Activated CD8-positive, alpha-beta memory T cell treated with anti-CD3 and anti-CD28 coated beads for 48 hours (primary cell): ENCODE measurements around the gene PREX1.
"Not testable (repeated sequence)": the region's sequence is repeated elsewhere in the genome, so short reads cannot be mapped to it uniquely, and the experiment has no call there.

Experiments used
- DNase-seq, 3 experiments: peaks; one replicate each; pipeline ENCODE4 v3.0.0-alpha.2; 2020; ENCODE audit warnings: low read depth in 2 of 3, low spot score in 2 of 3

The PREX1 gene

DNA sequence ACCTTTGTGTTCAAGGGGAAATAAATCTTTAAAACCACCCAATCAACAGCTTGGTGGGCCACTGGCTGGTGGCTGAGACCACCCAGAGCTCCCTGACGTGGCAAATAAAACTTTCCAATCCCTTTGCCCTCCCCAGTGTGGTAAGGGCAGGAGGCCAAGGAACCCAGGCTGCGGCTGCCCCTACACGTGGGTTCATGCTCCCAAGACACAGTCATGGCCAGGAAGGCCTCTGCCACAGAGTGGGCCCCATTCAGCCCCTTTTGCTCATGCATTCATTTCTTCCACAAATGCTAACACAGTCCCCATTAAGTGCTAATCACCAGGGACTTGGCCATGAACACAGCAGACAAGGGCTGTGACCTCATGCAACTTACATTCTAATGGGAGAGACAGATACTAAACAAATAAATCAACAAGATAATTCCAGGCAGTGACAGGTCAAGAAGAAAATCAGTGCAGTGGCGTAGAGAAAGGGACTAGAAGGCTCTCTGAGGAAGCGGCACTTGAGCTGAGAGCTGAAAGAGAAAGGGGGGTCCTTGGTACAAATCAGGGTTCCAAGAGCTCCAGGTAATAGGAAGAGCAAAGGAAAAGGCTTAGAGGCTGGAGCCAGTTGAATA lies 13.8 kb downstream of the PREX1 start:
- no peak for DNase-seq

DNA sequence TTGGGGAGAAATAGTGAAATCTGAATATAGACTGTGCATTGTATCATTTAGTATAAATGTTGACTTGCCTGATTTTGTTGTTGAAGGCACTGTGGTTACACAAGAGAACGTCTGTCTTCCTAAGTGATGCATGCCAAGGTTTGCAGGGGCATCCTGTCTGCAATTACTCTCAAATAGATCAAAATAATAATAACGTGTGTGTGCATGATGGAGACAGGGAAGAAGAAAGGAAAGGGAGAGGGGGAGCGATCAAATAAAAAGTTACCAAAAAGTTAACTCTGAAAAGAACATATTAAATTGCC lies 14.4 kb downstream of the PREX1 start:
- no peak for DNase-seq

DNA sequence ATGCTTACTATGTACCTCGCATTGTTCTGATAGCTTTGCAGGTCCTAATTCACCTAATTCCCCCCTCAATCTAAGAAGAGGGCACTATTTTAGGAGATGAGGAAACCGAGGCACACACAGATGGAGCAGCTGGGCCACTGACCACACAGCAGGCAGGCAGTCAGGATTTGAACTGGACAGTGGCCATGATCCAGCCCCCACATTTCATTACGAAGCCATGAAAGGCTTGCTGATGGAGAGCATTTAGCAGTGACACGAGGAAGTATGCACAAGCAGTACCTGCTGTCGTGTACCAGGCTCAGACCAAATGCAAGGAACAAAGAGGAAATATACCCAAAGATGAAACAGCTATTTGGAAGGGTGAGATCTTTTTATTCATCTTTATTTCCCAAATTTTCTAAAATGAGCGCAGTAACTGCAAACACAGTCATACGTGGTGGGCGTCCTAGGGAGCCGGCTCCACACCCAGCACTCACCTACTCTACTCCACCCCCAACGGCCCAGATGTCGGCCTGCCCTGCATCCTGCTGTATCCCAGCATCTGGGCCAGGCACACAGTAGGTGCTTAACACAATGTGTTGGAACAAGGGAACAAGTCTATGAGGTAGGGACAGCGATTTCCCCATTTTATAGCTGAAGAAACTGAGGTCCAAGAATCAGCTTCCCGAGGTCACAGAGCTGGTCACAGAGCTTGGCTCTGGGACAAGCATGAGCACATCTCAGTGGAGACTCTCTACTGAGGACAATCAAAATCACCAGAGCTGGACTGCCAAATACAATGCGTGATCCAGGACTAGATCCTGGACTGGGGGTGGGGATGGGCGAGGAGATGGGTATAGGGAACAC lies 15.0 kb downstream of the PREX1 start:
- no peak for DNase-seq

DNA sequence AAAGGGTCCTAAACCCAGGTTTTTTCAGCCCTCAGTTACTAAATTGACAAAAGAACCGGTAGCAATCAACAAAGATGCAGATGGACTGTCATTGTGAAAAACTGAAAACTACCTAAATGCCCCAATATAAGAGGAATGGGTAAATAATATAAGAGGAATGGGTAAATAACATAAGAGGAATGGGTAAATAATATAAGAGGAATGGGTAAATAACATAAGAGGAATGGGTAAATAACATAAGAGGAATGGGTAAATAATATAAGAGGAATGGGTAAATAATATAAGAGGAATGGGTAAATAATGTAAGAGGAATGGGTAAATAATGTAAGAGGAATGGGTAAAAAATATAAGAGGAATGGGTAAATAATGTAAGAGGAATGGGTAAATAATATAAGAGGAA lies 15.7 kb downstream of the PREX1 start:
- not testable (repeated sequence) for DNase-seq

DNA sequence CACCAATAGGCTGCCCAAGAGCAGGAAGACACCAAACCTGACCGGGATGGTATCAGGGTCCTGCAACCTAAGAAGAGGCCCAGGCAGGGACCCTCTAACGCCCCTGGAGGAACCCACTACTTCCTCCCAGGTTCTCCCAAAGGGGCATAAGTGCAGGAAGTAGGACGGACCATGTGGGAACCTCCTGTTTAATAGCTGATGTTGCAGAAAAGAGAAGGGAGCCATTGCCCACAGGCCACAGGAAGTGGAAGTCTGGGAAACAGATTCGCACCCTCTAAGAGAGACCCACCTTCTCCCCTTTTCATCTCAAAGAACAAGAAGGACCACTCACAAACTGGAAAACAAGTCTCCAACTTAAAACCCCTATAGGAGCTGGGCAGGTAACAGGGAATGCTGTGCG lies 18.1 kb downstream of the PREX1 start:
- DNase-seq = no peak

DNA sequence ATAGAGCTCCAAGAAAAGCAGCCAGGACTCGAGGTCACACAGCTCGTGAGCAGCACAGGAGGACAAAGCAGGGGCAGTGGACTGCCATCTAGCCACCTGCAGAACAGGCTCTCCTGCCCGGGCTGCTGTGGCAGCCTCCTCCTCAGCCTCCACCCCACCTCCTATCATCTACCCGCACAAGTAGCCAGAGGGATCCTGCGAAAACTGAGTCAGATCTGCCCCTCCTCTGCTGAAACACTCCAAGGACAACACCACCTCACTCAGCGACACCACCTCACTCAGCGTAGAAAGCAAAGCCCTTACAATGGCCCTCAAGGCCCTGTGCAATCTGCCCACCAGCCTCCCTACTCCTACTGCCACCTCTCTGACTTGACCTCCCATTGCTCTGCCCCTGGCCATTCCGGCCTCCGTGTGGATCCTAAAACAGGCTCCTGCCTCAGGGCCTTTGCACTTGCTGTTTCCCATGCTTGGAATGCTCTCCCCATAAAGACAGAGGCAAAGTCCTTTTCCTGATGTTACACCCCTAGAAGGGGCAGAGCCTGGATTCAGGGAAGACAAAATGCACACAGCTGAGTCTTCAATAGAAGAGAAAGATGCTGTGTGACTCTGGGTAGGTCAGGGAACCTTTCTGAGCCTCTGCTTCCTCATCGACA lies 19.3 kb downstream of the PREX1 start:
- no peak for DNase-seq

DNA sequence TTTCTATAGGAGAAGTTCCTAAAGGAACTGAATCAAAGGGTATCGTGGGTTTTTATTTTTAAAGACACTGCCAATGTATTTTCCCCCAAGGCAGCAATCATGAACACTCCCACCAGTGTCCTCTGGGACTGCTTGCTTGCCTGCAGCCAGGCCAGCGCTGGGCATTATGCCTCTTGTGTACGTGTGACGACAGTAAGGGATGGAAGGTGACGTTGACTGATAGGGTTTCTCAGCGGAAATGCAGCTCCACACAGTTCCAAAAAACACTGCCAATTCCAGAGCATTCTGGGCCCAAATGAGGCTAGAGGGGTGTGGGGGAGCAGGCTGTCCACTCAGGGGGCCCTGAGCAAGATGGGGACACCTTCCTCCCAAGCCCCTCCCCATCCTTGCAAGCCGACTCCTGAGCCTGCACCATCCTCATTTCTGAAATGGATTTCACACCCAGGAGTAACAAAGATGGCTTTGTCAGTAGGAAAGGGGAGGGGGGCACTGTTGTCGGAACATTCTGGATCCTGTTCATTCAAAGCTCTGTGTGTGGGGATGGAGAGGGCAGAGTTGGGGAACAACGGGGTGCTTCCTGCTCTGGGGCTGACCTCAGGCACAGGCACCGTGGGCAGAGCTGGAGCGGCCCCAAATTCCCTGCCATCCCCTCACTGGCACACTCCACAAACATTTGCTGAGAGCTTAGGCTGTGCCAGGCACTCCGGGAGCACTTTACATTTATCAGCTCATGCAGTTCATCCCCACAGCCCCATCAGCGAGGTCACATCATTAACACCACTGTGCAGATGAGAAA lies 20.0 kb downstream of the PREX1 start:
- DNase-seq = no peak

DNA sequence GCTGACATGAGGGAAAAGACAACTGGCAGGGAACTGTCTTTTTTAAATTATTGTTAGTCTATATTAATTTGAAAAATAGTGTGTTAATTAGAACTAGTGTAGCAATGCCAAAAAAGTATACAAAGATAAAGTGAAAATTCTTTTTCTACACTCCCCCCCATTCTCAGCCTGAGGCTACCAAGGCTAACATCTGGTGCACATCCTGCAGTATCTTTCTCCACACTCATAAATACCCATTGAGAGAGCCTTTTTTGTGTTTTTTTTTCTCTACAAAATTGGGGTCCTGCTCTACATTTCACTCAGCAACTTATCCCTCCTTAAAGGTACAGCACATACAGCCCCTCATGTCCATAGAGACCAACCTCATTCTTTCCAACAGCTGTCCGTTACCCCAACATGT lies 20.7 kb downstream of the PREX1 start:
- DNase-seq = no peak

DNA sequence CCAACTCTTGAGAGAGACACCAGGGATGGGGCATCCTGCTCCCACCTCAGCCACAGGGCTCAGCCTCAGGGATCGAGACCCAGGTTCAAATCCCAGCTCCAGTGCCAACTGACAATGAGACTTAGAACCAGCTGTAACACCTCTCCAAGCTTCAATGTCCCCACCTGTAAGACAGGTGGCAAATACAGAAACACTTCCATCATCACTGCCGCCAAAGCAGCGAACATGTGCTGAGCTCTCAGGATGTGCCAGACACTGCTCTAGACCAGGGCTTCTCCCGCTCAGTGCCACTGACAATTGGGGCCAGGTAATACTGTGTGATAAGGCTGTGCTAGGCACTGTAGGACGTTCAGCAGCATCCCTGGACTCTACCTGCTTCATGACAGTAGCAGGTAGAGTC lies 22.1 kb downstream of the PREX1 start:
- no peak for DNase-seq

DNA sequence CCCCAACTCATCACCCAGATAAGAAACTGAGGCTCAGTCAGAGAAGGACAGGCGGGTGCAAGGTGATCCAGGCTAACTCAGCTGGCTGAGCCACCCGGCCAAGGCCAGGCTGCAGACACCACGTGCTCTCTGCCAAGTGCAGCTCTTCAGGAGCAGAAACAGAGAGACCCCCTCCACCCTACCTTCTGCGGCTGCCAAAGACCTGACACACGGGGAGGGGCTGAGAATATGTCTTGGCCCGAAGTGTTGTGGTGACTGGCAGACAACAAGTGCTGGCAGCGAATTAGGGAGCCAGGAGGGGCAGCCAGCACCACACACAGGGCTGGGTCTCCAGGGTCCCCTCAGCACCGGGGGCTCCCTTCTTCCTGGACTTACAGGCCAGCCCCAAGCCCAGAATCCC lies 22.5 kb downstream of the PREX1 start:
- DNase-seq = no peak

DNA sequence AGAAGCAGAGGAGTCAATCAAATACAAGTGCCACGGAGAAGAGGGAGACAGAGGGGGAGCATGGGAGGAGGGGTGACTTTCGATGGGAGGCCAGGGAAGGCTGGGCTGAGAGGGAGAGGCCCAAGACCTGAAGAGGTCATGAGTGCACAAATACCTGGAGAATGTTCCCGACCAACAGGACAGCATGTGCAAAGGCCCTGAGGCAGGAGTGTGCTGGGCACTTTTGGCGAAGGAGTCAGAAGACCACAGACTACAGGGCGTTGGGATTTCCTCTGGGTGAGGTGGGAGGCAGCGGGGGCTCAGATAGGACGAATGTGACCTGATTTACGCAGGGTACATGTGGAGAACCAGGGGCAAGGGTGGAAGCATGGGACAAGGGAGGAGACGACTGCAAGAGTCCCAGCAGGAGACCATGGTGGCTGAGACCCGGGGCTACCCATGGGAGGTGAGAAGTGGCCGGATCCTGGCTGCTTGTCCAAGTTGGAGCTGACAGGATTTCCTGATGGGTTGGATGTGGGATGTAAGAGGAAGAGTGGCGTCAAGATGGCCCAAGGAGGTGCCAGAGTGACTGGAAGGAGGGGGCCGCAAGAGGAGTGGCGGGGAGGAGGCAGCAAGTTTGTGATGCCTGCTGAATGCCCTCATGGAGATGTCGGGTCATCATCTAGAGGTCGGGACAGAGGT lies 23.4 kb downstream of the PREX1 start:
- DNase-seq = no peak

DNA sequence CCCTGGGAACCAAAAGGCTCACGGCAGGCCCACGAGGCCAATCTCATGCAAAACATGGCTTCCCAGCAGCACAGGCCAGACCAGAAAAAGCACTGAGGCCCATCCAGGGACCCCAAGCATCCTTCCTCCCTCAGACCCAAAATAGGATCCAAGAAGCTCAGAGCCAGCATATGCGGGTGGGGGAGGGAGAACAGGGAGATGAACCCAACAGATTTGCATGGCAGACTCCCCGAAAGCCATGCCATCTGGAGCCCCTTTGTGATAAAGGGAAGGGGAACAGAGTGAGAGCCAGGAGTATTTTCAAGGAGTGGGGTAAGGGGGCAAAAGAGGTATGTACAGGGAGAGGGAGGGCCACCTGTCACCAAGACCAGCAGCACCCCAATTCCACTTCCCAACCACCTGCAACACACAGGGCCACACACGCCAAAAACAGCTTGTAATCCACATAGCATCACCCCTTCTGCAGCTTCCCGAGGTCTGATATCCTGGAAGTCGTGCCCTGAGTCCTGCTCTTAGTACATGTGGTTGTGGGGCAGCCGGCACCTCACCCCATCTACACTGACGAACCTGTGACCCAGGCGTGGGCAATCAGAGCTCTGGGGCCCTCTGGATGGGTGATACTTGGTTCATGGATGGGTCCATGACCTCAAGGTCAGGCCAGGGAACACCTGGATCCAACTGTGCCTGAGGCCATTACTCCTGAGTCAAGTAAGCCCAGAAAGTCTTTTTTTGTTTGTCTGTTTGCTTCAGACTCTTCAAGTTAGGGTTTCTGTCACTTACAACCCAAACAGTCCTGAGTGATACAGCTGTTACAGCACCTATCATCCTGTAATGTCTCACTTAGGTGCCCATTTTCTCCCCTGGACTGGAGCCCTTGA lies 24.4 kb downstream of the PREX1 start:
- DNase-seq = no peak

DNA sequence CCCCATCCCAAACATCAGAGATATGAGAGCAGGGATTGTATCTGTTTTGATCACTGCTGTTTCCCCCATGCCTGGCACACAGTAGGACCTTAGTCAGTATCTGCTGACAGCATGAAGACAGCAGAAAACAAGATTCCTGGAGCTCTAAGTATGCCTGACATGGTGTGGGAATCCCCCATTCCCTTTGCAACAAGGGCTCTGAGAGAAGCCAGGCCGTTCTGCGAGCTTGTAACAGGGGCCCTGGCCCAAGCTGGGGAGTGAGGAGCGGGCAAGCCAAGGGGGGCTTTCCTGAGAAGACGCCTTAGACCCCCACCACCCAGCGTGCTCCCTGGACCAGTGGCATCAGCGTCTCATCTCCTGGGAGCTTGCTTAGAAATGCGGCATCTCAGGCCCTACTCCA lies 25.2 kb downstream of the PREX1 start:
- DNase-seq = no peak

DNA sequence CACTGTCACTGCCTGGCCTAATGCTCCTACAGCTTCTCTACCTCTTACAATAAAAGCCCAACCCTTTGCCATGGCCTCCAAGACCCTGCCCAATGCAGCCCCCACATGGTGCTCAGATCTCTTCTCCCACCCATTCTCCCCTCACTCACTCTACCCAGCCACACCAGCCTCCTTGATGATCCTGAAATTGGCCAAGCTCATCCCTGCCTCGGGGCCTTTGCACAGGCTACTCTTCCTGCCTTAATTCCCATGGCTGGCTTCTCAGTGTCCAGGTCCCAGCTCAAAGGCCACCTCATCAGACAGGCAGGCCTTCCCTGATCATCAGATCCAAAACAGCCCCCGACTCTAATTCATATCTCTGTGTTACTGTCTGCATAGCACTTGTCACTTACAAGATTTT lies 25.6 kb downstream of the PREX1 start:
- DNase-seq = no peak

DNA sequence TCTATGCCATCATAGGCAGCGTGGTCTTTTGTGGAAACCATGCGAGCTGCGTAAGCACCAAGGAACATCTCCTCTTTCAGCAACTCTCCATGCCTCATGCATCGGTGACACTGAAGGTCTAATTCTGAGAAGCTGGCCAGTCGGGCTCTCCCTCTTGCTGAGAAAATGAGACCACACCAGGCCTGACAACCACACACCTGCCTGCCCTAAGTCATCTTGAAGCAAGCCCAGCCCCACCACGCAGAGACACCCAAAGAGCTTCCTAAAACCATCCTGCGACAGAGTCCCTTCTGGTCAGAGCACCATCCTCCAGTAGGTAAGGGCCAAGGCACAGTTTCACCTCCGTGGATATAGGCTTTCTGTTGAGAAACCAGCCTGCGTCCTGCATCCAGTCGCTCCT lies 26.6 kb downstream of the PREX1 start:
- DNase-seq = no peak

DNA sequence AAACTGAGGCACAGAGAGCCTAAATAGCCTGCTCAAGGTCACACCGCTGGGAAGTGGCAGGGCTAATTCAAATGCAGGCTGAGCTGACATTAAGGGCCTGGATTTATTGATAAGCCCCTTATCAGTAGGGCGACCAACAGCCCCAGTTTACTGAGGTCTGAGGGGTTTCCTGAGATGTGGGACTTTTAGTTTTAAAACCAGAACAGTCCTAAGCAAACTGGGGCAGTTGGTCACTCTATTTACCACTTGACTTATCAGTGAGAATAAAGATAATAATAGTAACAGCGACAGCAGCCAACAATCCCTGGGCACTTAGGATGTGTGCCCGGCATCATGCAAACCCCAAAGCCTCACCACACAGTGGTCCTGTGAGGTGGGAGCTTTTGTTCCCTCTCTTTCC lies 27.6 kb downstream of the PREX1 start:
- DNase-seq = no peak

DNA sequence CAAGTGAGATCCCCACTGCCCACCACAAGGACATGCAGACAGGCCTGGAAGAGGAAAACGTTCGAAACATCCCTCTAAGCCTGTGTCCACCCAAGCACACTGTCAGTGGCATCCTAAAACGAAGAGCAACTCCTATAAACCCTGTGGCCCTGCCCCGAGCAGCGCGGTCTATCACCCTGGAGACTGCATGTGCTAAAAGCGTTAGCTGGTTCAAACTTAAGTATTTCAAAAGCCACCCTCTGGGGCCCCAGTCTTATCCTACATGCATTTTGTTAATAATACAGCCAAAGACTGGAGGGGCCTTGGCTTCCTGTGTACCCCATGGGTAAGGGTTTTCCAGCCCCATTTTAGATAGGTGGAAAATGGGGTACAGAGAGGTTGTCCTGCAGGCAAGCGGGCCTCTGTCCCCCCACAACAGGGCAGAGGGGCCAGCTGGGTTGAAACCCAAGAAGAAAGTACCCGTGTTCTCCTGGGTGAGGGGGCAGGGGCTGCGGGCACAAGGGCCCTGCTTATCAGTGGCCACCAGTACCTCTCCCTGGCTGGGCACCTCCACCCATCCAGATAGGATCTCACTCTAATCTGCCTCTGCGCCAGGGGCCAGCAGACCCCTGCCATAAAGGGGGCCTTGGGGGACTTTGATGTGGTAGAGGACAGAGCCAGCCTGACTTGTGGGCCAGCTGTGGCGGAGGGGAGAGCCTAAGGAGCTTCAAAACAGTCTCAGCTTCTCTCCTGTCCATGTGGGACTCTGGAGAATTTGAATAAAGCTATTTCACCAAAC lies 28.3 kb downstream of the PREX1 start:
- no peak for DNase-seq

DNA sequence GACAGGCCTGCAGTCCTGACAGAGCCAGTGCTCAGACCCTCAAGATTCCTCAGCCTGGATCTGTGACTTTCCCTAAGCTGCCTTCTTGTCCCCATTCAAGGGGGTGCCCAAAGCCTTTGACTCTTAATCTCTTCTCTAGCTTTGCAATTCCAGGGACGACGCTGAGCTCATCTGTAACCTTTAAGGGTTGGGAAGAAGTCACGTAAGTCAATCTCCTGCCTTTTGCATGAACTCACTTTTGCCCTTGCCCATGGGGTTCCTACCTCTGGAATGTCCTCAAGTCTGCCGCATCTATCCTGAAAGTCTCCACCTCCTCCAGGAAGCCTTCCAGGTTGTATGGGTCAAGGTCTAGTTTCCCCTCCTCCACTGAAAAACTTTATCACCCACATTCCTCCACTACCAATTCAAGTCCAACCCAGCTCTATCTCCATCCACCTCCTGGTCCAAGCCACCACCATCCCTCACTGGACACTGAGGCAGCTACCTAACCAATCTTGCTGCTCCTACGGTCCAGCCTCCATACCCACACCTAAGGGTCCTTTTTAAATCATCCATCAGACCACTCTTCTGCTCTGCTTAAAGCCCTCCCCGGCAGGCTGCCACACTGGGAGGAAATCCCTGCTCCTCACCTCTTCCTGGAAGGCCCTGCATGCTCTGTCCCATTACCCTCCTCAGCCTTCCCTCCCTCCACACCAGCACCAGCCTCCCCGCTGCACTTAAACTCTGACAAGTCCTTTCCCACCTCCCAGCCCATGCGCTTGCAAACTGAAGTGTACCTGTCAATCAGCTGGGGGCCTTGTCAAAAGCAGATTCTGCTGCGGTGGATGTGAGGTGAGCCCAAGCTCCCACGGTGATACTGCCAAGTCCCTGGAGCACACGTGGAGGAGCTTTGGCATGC lies 29.7 kb downstream of the PREX1 start:
- no peak for DNase-seq
